ENCODE measurements around the gene CNTNAP2.

The CNTNAP2 gene

GRCh38 chr7:146626912-146627311 lies 510.3 kb downstream of the CNTNAP2 start:
- DNase-seq: no peak

- no peak for DNase-seq
Measured at GRCh38 chr7:146635205-146636032, 518.8 kb downstream of the CNTNAP2 start.

- no peak for DNase-seq
Measured at GRCh38 chr7:146636033-146636356, 519.4 kb downstream of the CNTNAP2 start.

- no peak for DNase-seq
Measured at GRCh38 chr7:146636581-146636980, 520.0 kb downstream of the CNTNAP2 start.

GRCh38 chr7:146639291-146639690 lies 522.7 kb downstream of the CNTNAP2 start:
- no peak for DNase-seq

- DNase-seq: no peak
Measured at GRCh38 chr7:146641491-146641890, 524.9 kb downstream of the CNTNAP2 start.

- DNase-seq: no peak
Measured at GRCh38 chr7:146645383-146645976, 528.9 kb downstream of the CNTNAP2 start.

GRCh38 chr7:146647445-146647844 lies 530.8 kb downstream of the CNTNAP2 start:
- no peak for DNase-seq

GRCh38 chr7:146652176-146652575 lies 535.6 kb downstream of the CNTNAP2 start:
- peak; percentile 27 to 34 for DNase-seq

GRCh38 chr7:146654048-146654447 lies 537.4 kb downstream of the CNTNAP2 start:
- no peak for DNase-seq

GRCh38 chr7:146655928-146656797 lies 539.6 kb downstream of the CNTNAP2 start:
- no peak for DNase-seq

- DNase-seq: no peak
Measured at GRCh38 chr7:146656988-146657387, 540.4 kb downstream of the CNTNAP2 start.

GRCh38 chr7:146658604-146659003 lies 542.0 kb downstream of the CNTNAP2 start:
- no peak for DNase-seq

GRCh38 chr7:146659732-146660131 lies 543.1 kb downstream of the CNTNAP2 start:
- no peak for DNase-seq

- DNase-seq: no peak
Measured at GRCh38 chr7:146660839-146661238, 544.2 kb downstream of the CNTNAP2 start.

- no peak for DNase-seq
Measured at GRCh38 chr7:146661435-146661834, 544.8 kb downstream of the CNTNAP2 start.

- DNase-seq: no peak
Measured at GRCh38 chr7:146661929-146662328, 545.3 kb downstream of the CNTNAP2 start.

- DNase-seq: no peak
Measured at GRCh38 chr7:146665023-146665422, 548.4 kb downstream of the CNTNAP2 start.

- DNase-seq: no peak
Measured at GRCh38 chr7:146670532-146670931, 553.9 kb downstream of the CNTNAP2 start.

GRCh38 chr7:146681487-146681886 lies 564.9 kb downstream of the CNTNAP2 start:
- no peak for DNase-seq

- DNase-seq: no peak
Measured at GRCh38 chr7:146683439-146683838, 566.8 kb downstream of the CNTNAP2 start.

GRCh38 chr7:146690987-146691386 lies 574.4 kb downstream of the CNTNAP2 start:
- DNase-seq: no peak

- no peak for DNase-seq
Measured at GRCh38 chr7:146698995-146699610, 582.5 kb downstream of the CNTNAP2 start.
